KMS-11 (cell line): Measurements from ENCODE around the gene OR7C1.

Experiments used
- H2AFZ ChIP-seq: fragments of 200-600 bp; sonication (generic); 2 replicates; pipeline ENCODE4 v1.6.1; 2016; ENCODE audit warnings: antibody characterized with exemption, mixed run types, low read depth
- H3K27ac ChIP-seq: fragments of 200-600 bp; sonication (generic); 2 replicates; pipeline ENCODE4 v1.6.1; 2016; ENCODE audit warnings: mild to moderate bottlenecking, mixed run types
- H3K27me3 ChIP-seq: fragments of 200-600 bp; sonication (generic); 2 replicates; pipeline ENCODE4 v1.6.1; 2017; ENCODE audit warnings: mild to moderate bottlenecking, low read depth, mixed run types, moderate library complexity; ENCODE audit not compliant: insufficient read depth
- H3K36me3 ChIP-seq: fragments of 200-600 bp; sonication (generic); 2 replicates; pipeline ENCODE4 v1.6.1; 2017; ENCODE audit warnings: mild to moderate bottlenecking, mixed run types; ENCODE audit not compliant: insufficient read depth
- H3K4me1 ChIP-seq: fragments of 200-600 bp; sonication (generic); 2 replicates; pipeline ENCODE4 v1.6.1; 2016; ENCODE audit warnings: mild to moderate bottlenecking, low read depth, mixed run types; ENCODE audit not compliant: poor library complexity, severe bottlenecking
- H3K4me2 ChIP-seq: fragments of 200-600 bp; sonication (generic); 2 replicates; pipeline ENCODE4 v1.7.0; 2016; ENCODE audit warnings: mild to moderate bottlenecking, mixed run types
- H3K4me3 ChIP-seq: fragments of 200-600 bp; sonication (generic); IDR thresholded peaks from 2 replicates; pipeline ENCODE4 v1.6.1; 2017; ENCODE audit warnings: low read depth, low read length, mixed read lengths; ENCODE audit not compliant: insufficient read depth
- H3K79me2 ChIP-seq: fragments of 200-600 bp; sonication (generic); 2 replicates; pipeline ENCODE4 v1.6.1; 2016; ENCODE audit warnings: low read depth, mixed run types; ENCODE audit not compliant: insufficient read depth
- H3K9ac ChIP-seq: fragments of 200-600 bp; sonication (generic); 2 replicates; pipeline ENCODE4 v1.6.1; 2016; ENCODE audit warnings: mild to moderate bottlenecking, mixed run types
- H4K20me1 ChIP-seq: fragments of 200-600 bp; sonication (generic); 2 replicates; pipeline ENCODE4 v1.6.1; 2016; ENCODE audit warnings: mild to moderate bottlenecking, mixed run types; ENCODE audit not compliant: insufficient read depth
- TF ChIP-seq, protein P1 (sequence below): fragments of 200-600 bp; sonication (generic); conservative IDR thresholded peaks from 2 replicates; pipeline ENCODE4 v1.6.1; 2017; ENCODE audit warnings: low read depth, mild to moderate bottlenecking, antibody characterized with exemption, low read length, moderate library complexity, mixed read lengths

OR7C1 gene

DNA sequence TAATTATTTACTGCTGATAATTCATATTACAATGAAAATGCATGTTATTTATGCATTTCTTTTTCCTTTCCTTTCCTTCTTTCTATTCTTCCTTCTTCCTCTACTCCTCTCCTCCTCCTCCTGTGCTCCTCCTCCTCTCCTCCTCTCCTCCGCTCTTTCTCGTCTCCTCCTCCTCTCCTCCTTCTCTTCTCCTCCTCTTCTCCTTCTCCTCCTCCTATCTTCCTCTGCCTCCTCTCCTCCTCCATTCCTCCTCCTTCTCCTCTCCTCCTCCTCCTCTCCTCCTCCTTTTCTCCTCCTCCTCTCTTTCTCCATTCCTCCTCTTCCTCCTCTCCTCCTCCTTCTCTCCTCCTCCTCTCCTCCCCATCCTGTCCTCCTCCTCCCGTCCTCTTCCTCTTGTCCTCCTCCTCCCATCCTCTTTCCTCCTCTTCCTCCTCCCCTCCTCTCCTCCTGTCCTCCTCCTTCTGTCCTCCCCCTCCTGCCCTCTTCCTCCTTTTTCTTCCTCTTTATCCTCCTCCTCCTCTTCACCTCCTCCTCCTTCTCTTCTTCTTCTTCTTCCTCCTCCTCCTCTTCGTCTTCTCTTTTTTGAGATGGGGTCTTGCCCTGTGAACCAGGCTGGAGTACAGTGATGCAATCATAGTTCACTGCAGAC lies 71.4 kb downstream of the OR7C1 start:
- Histone ChIP-seq H3K27ac (no peak overlapping the region), H3K27me3 (no peaks in the 10 kb centered on the region; the same call in 1 of the 2 replicates), H3K4me2 (no peak overlapping the region)

DNA sequence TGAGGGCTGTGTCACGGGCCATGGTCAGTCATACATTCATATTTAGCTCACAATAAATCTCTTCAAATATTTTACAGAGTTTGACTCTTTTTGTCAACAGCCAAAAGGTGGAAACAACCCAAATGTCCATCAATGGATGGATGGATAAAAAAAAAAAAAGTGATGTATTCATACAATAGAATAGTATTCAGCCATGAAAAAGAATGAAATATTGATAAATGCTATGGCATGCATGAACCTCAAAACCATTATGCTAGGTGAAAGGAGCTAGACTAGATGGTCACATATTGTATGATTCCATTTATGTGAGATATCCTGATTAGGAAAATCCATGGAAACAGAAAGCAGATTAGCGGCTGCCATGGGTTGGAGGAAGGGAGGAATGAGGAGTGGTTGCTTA lies 72.9 kb downstream of the OR7C1 start:
- H3K4me1 ChIP-seq = no peaks in the 10 kb centered on the region
- H4K20me1 ChIP-seq = no peaks in the 10 kb centered on the region
- H3K4me2 ChIP-seq = no peak overlapping the region
- no peaks in the 10 kb centered on the region; the same call in 1 of the 2 replicates for H3K27me3 ChIP-seq
- H3K4me3 ChIP-seq = no peak overlapping the region
- no peak overlapping the region for H3K27ac ChIP-seq
- no peak overlapping the region for H2AFZ ChIP-seq
- no peak overlapping the region for H3K9ac ChIP-seq
- H3K79me2 ChIP-seq = no peaks in the 10 kb centered on the region
- no peaks in the 10 kb centered on the region for H3K36me3 ChIP-seq
- TF ChIP-seq, protein P1, sequence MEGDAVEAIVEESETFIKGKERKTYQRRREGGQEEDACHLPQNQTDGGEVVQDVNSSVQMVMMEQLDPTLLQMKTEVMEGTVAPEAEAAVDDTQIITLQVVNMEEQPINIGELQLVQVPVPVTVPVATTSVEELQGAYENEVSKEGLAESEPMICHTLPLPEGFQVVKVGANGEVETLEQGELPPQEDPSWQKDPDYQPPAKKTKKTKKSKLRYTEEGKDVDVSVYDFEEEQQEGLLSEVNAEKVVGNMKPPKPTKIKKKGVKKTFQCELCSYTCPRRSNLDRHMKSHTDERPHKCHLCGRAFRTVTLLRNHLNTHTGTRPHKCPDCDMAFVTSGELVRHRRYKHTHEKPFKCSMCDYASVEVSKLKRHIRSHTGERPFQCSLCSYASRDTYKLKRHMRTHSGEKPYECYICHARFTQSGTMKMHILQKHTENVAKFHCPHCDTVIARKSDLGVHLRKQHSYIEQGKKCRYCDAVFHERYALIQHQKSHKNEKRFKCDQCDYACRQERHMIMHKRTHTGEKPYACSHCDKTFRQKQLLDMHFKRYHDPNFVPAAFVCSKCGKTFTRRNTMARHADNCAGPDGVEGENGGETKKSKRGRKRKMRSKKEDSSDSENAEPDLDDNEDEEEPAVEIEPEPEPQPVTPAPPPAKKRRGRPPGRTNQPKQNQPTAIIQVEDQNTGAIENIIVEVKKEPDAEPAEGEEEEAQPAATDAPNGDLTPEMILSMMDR = no peak

More for the DNA sequence above, 71.4 kb downstream of the OR7C1 start:
- H3K9ac ChIP-seq = no peak overlapping the region
- no peaks in the 10 kb centered on the region for H3K4me1 ChIP-seq
- no peak overlapping the region for H2AFZ ChIP-seq
- TF ChIP-seq, protein P1 = no peak
- H3K36me3 ChIP-seq = no peaks in the 10 kb centered on the region
- no peak overlapping the region for H3K4me3 ChIP-seq
- H4K20me1 ChIP-seq = no peaks in the 10 kb centered on the region
- H3K79me2 ChIP-seq = no peaks in the 10 kb centered on the region

DNA sequence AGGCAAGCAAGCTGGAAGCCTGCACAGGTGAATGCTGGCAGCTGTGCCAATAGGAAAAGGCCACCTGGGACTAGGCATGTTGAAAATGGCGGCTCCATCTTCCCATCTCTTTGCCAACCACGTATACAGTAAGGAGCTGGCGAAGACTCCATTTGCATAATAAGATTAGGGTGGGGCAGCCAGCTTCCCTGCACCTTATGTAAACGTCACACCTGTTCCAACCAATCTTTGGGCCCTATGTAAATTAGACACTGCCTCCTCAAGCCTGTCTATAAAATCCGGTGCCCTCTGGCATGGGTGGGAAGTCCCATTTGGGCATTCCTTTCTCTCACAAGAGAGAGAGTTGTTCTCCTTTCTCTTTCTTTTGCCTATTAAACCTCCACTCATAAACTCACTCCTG lies 73.4 kb downstream of the OR7C1 start:
- Histone ChIP-seq H3K79me2 (no peaks in the 10 kb centered on the region), H4K20me1 (no peaks in the 10 kb centered on the region), H3K27me3 (no peaks in the 10 kb centered on the region; the same call in 1 of the 2 replicates), H3K4me1 (no peaks in the 10 kb centered on the region), H3K27ac (no peak overlapping the region), H3K36me3 (no peaks in the 10 kb centered on the region), H3K4me3 (no peak overlapping the region), H3K4me2 (no peak overlapping the region), H3K9ac (no peak overlapping the region), H2AFZ (no peak overlapping the region)
- TF ChIP-seq, protein P1 = no peak

DNA sequence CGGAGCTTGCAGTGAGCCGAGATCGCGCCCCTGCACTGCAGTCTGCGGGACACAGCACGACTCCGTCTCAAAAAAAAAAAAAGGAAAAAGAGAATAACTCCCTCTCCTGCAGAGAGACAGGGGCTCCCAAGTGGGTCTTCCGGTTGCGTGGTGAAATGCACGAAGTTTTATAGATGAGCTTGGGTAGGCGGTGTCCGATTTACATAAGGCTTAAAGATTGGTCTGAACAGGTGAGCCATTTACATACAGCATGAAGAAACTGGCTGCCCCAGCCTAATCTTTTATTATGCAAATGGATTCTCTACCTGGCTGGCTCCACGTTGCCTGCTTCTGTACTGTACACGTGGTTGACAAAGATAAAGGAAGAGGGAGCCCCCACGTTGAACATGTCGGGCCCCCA lies 76.2 kb downstream of the OR7C1 start:
- Histone ChIP-seq H3K9ac (no peak overlapping the region), H3K36me3 (no peaks in the 10 kb centered on the region), H3K4me2 (no peak overlapping the region), H3K27me3 (no peaks in the 10 kb centered on the region; the same call in 1 of the 2 replicates), H3K4me1 (no peaks in the 10 kb centered on the region), H3K4me3 (no peak overlapping the region), H4K20me1 (no peaks in the 10 kb centered on the region), H3K79me2 (no peaks in the 10 kb centered on the region), H3K27ac (no peak overlapping the region), H2AFZ (no peak overlapping the region)
- TF ChIP-seq, protein P1 = no peak
